Measurements from ENCODE around the gene ZNF407. TPM values are rescaled to one million over a fixed set of nuclear protein-coding genes. Genes with fewer than 3 reads are reported as not detected.

ZNF407 gene
- total RNA-seq, 1 donor from 2014 or later = 16.1 TPM

DNA sequence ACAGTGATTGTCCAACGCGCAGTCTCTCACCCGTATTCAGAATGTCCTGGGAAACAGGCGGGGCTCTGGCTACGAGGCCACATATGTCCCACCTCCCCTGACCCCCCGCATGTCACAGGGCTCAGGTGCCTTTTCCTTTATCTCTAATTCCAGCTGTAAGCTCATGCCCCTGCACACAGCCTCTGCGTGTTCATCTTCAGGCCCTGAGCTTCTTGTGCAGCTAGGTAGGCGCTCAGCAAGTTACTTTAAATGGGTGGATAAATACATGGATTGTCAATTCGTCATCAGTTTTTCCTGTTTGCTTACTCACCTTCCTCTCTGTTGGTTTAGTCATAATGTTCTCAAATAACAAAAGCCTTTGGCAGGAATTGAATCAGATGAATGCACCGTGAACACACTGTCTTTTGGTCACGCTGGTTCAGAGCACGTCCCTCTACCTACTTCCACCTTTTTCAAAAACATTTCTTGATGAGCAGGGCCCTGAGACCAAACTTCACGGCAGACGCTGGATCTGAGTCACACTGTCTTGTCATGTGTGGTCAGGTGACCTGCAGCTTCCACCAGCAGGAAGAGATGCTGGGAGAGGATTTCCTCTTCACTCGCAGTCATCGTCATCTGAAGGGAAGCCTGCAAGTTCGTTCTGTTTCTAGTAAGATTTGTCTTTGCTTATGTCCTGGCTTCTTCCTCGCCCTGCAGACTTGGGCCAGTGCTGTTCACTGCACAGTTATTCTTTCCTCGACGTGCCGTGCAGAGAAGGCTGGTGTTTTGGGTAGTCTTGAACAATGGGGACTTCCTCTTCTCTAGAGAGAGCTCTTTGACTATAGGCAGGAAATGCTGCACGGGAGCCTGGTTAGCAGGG, 473.2 kb downstream of the ZNF407 start:
- no peaks in the 10 kb centered on the region for H3K36me3 ChIP-seq
- H3K4me3 ChIP-seq = peak overlapping the region; percentile 36
- intact Hi-C loops (cut with DNase I) = no loop called here
- peak overlapping the region; percentile 71 for H3K27ac ChIP-seq
- TF ChIP-seq, protein P1, sequence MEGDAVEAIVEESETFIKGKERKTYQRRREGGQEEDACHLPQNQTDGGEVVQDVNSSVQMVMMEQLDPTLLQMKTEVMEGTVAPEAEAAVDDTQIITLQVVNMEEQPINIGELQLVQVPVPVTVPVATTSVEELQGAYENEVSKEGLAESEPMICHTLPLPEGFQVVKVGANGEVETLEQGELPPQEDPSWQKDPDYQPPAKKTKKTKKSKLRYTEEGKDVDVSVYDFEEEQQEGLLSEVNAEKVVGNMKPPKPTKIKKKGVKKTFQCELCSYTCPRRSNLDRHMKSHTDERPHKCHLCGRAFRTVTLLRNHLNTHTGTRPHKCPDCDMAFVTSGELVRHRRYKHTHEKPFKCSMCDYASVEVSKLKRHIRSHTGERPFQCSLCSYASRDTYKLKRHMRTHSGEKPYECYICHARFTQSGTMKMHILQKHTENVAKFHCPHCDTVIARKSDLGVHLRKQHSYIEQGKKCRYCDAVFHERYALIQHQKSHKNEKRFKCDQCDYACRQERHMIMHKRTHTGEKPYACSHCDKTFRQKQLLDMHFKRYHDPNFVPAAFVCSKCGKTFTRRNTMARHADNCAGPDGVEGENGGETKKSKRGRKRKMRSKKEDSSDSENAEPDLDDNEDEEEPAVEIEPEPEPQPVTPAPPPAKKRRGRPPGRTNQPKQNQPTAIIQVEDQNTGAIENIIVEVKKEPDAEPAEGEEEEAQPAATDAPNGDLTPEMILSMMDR (IDR thresholded peaks at IDR 0.05) = no peak
- no peaks in the 10 kb centered on the region for H3K9me3 ChIP-seq
- no peak for DNase-seq
- peak; percentile 65 to 68 for ATAC-seq
- peaks cover 13% of the 10 kb centered on the region for H3K4me1 ChIP-seq
- no peaks in the 10 kb centered on the region for H3K27me3 ChIP-seq (ENCODE audit: low read depth)

GRCh38 chr18:75071484-75071785, 473.8 kb downstream of the ZNF407 start:
- no peaks in the 10 kb centered on the region for H3K27me3 ChIP-seq (ENCODE audit: low read depth)
- ATAC-seq (no peak), DNase-seq (no peak)
- peak overlapping the region; percentile 71 for H3K27ac ChIP-seq
- peak overlapping the region; percentile 36 for H3K4me3 ChIP-seq
- no peaks in the 10 kb centered on the region for H3K9me3 ChIP-seq
- peaks cover 13% of the 10 kb centered on the region for H3K4me1 ChIP-seq
- TF ChIP-seq, protein P1 (IDR thresholded peaks at IDR 0.05) = no peak
- intact Hi-C loops (cut with DNase I) = no loop called here
- no peaks in the 10 kb centered on the region for H3K36me3 ChIP-seq

DNA sequence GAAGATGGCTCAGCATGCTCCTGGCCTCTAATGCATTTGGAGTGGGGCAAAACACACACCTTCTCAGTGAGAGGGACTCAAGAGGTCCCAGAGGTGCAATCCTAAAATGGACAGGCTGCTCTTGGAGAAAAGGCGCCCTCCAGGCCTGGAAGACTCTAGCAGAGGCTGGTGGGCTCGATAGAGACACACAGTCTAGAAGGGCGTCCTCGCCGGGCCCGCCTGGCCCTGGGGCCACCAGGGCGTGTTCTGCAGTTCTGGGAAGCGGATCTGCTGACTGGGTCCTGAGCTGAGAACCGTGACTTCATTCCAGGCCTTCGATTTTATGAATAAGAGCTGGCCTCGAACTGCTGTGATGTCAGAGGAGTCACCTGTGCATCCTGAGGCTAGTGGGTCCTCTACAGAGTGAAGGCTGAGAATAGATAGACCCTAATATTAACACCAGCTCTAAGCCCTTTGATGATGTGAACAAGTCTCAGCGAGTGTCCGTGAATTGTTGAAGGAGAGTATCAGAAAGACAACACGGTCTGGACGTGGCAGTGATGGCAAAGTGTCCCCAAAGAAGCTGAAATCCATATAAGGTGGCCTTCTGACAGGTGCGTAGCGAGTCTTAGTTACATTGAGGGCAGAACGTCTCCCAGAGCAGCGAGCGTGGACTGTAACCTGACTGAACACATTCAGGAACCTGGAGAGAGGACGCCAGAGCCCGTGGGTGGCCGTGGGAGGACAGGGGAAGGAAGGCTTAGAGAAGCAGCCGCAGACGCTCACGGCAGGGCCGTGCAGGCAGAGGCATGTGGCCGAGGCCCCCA, 474.4 kb downstream of the ZNF407 start:
- Histone ChIP-seq H3K4me3 (no peak overlapping the region), H3K27me3 (ENCODE audit: low read depth) (no peaks in the 10 kb centered on the region), H3K36me3 (no peaks in the 10 kb centered on the region), H3K4me1 (peaks cover 13% of the 10 kb centered on the region), H3K9me3 (peaks cover 2% of the 10 kb centered on the region), H3K27ac (peak overlapping the region; percentile 71)
- ATAC-seq (no peak), DNase-seq (no peak)
- TF ChIP-seq, protein P1 (IDR thresholded peaks at IDR 0.05) = no peak
- intact Hi-C loops (cut with DNase I) = no loop called here

DNA sequence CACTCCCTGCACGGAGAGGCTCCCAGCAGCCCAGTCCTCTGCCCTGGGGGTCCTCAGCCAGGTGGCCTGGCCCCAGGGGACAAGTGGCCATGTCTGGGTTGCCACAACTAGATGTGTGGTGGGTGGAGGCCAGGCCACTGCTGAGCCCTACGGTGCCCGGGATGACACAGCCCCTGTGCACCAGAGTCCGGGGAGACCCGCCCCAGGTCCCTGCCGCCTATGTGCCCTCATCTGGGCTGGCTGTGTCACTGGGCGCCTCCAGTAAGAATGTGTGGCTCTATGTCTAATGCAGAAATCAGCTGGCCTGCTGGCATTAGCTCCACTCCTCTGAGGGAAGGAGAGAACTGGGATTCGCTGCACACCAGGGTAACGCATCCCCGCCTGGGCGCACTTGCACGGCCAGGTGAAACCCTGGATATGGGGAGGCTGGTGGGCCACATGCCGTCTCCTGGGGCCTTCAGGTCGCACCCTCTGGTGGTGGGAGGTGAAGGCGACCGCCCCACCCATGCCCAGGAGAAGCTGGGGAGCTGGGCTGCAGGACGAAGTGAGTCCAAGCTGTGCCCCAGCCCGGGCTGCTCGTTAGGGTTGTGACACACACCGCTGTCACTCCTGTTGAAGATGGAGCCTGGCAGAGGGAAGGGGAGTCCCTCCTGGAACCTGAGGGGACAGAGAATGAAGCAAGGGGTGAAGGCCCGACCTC, 475.2 kb downstream of the ZNF407 start:
- Histone ChIP-seq H3K36me3 (no peaks in the 10 kb centered on the region), H3K4me1 (peaks cover 13% of the 10 kb centered on the region), H3K27ac (no peak overlapping the region), H3K9me3 (peaks cover 9% of the 10 kb centered on the region), H3K27me3 (ENCODE audit: low read depth) (no peaks in the 10 kb centered on the region), H3K4me3 (no peak overlapping the region)
- TF ChIP-seq, protein P1 (IDR thresholded peaks at IDR 0.05) = no peak
- no peak for DNase-seq
- no peak for ATAC-seq
- intact Hi-C loops (cut with DNase I) = no loop called here

GRCh38 chr18:75073654-75074053, 476.0 kb downstream of the ZNF407 start:
- intact Hi-C loops (cut with DNase I) = no loop called here
- Histone ChIP-seq H3K27me3 (ENCODE audit: low read depth) (no peaks in the 10 kb centered on the region), H3K27ac (no peak overlapping the region), H3K4me1 (peaks cover 13% of the 10 kb centered on the region), H3K9me3 (peaks cover 12% of the 10 kb centered on the region), H3K36me3 (no peaks in the 10 kb centered on the region), H3K4me3 (no peak overlapping the region)
- DNase-seq = no peak
- no peak for ATAC-seq
- TF ChIP-seq, protein P1 (IDR thresholded peaks at IDR 0.05) = no peak
